Ovary (tissue), 3 donors: Measurements from ENCODE around the gene CCL22.

Source experiments
- CTCF ChIP-seq, 3 donors: fragments of 450-650 bp in 2 of 3; fragments of 200-600 bp in 1 of 3; IDR thresholded peaks; one replicate each; pipeline versions ENCODE4 v1.5.1 to v1.8.0; 2016 to 2022; ENCODE audit warnings: antibody characterized with exemption in 3 of 3, mild to moderate bottlenecking in 1 of 3
- POLR2A ChIP-seq: fragments of 450-650 bp; IDR thresholded peaks from one replicate; pipeline ENCODE4 v1.6.1; 2017; ENCODE audit warnings: antibody characterized with exemption, mild to moderate bottlenecking, moderate library complexity
- donor health status: DM: no; HTN: no; CAD: no.

GRCh38 chr16:57384248-57385070, 25.9 kb downstream of the CCL22 start:
- TF ChIP-seq CTCF (IDR thresholded peaks at IDR 0.05) (no peak), POLR2A (no peak)
